Neural cell (in vitro differentiated cells): ENCODE data around the gene SLC17A7. TPM values are rescaled to one million over a fixed set of nuclear protein-coding genes. Genes with fewer than 3 reads are reported as not detected.

Experiments
- H2AFZ ChIP-seq: fragments of 200-600, 300-800 bp; sonication (generic), shearing (Covaris generic); 2 replicates; pipeline ENCODE4 v1.6.0; 2014; ENCODE audit warnings: low read depth, mild to moderate bottlenecking, antibody characterized with exemption, low read length, moderate library complexity
- H3F3A ChIP-seq: fragments of 200-600 bp; shearing (Covaris generic); 2 replicates; pipeline ENCODE4 v1.6.1; 2016; ENCODE audit warnings: mild to moderate bottlenecking, moderate library complexity, mixed read lengths, antibody characterized with exemption, low read length; ENCODE audit not compliant: insufficient read depth, poor library complexity, severe bottlenecking
- H3K27ac ChIP-seq: fragments of 200-600, 300-800 bp; sonication (generic), shearing (Covaris generic); 2 replicates; pipeline ENCODE4 v1.5.1; 2014; ENCODE audit warnings: mild to moderate bottlenecking, low read length, moderate library complexity
- H3K27me3 ChIP-seq: fragments of 300-800, 200-600 bp; sonication (generic), shearing (Covaris generic); 2 replicates; pipeline ENCODE4 v1.6.0; 2014; ENCODE audit warnings: mild to moderate bottlenecking, low read depth, low read length, moderate library complexity; ENCODE audit not compliant: insufficient read depth
- H3K36me3 ChIP-seq: fragments of 300-800, 200-600 bp; sonication (generic), shearing (Covaris generic); 2 replicates; pipeline ENCODE4 v1.5.1; 2014; ENCODE audit warnings: mild to moderate bottlenecking, antibody characterized with exemption, low read length, moderate library complexity; ENCODE audit not compliant: insufficient read depth
- H3K4me2 ChIP-seq: fragments of 300-800, 200-600 bp; sonication (generic), shearing (Covaris generic); 2 replicates; pipeline ENCODE4 v1.6.0; 2014; ENCODE audit warnings: mild to moderate bottlenecking, low read length
- H3K4me3 ChIP-seq: fragments of 300-800, 200-600 bp; sonication (generic), shearing (Covaris generic); 2 replicates; pipeline ENCODE4 v1.5.1; 2014; ENCODE audit warnings: mild to moderate bottlenecking, low read length, moderate library complexity
- H3K79me2 ChIP-seq: fragments of 200-600 bp; shearing (Covaris generic); replicated peaks from 2 replicates; pipeline ENCODE4 v1.6.0; 2014; ENCODE audit warnings: mild to moderate bottlenecking, low read length, moderate library complexity; ENCODE audit not compliant: insufficient read depth
- H3K9ac ChIP-seq: fragments of 300-800, 200-600 bp; sonication (generic), shearing (Covaris generic); 2 replicates; pipeline ENCODE4 v1.6.1; 2016; ENCODE audit warnings: mild to moderate bottlenecking, low read length, mixed read lengths
- H3K9me2 ChIP-seq: fragments of 200-600 bp; shearing (Covaris generic); 2 replicates; pipeline ENCODE4 v1.6.1; 2016; ENCODE audit warnings: mild to moderate bottlenecking, low read length, mixed read lengths; ENCODE audit not compliant: insufficient read depth
- H3K9me3 ChIP-seq: fragments of 200-600, 300-800 bp; sonication (generic), shearing (Covaris generic); 2 replicates; pipeline ENCODE4 v1.6.1; 2016; ENCODE audit warnings: mild to moderate bottlenecking, mixed run types, low read length, moderate library complexity, mixed read lengths
- H4K20me1 ChIP-seq: fragments of 200-600 bp; shearing (Covaris generic); 2 replicates; pipeline ENCODE4 v1.6.1; 2016; ENCODE audit warnings: mild to moderate bottlenecking, mixed run types; ENCODE audit not compliant: insufficient read depth
- EP300 ChIP-seq: fragments of 450-650 bp; conservative IDR thresholded peaks from 2 replicates; pipeline ENCODE4 v1.6.1; 2014; ENCODE audit warnings: antibody characterized with exemption, mild to moderate bottlenecking, moderate library complexity; ENCODE audit not compliant: poor library complexity, severe bottlenecking
- EZH2 ChIP-seq: fragments of 200-600, 300-800 bp; shearing (Covaris generic), sonication (generic); IDR thresholded peaks from 2 replicates; pipeline ENCODE4 v1.6.1; 2014; ENCODE audit warnings: antibody characterized with exemption, low read length, borderline replicate concordance, mild to moderate bottlenecking; ENCODE audit not compliant: insufficient read depth, poor library complexity, severe bottlenecking
- MXI1 ChIP-seq: fragments of 450-650 bp; conservative IDR thresholded peaks from 2 replicates; pipeline ENCODE4 v1.6.1; 2014; ENCODE audit warnings: antibody characterized with exemption, mild to moderate bottlenecking; ENCODE audit not compliant: poor library complexity, severe bottlenecking
- POLR2AphosphoS5 ChIP-seq: IDR thresholded peaks from 2 replicates; pipeline ENCODE4 v1.6.1; 2012
- RAD21 ChIP-seq: fragments of 450-650 bp; conservative IDR thresholded peaks from 2 replicates; pipeline ENCODE4 v1.6.1; 2014; ENCODE audit warnings: antibody characterized with exemption, mild to moderate bottlenecking, moderate library complexity
- SMC3 ChIP-seq: fragments of 450-650 bp; conservative IDR thresholded peaks from 2 replicates; pipeline ENCODE4 v1.6.1; 2014; ENCODE audit warnings: antibody characterized with exemption, mild to moderate bottlenecking, moderate library complexity; ENCODE audit not compliant: poor library complexity
- TAF1 ChIP-seq: IDR thresholded peaks from 2 replicates; pipeline ENCODE4 v1.6.1; 2012; ENCODE audit warnings: low read depth
- polyA plus RNA-seq: library from polyadenylated mRNA; depleted of rRNA; stranded (reverse); fragments of >200 nt; gene quantifications from 2 replicates; pipeline ENCODE4 v1.2.3, GENCODE V29; 2014
- TF ChIP-seq, protein P1 (sequence below): fragments of 450-650 bp; IDR thresholded peaks from 2 replicates; pipeline ENCODE4 v1.5.1; 2014; ENCODE audit warnings: antibody characterized with exemption, mild to moderate bottlenecking, moderate library complexity; ENCODE audit not compliant: poor library complexity, severe bottlenecking
- TF ChIP-seq, protein P2 (sequence below): IDR thresholded peaks from 2 replicates; pipeline ENCODE4 v1.6.1; 2012; ENCODE audit warnings: borderline replicate concordance

SLC17A7 gene
- polyA plus RNA-seq, 1 donor from 2014 or later, result 0.07 TPM

DNA sequence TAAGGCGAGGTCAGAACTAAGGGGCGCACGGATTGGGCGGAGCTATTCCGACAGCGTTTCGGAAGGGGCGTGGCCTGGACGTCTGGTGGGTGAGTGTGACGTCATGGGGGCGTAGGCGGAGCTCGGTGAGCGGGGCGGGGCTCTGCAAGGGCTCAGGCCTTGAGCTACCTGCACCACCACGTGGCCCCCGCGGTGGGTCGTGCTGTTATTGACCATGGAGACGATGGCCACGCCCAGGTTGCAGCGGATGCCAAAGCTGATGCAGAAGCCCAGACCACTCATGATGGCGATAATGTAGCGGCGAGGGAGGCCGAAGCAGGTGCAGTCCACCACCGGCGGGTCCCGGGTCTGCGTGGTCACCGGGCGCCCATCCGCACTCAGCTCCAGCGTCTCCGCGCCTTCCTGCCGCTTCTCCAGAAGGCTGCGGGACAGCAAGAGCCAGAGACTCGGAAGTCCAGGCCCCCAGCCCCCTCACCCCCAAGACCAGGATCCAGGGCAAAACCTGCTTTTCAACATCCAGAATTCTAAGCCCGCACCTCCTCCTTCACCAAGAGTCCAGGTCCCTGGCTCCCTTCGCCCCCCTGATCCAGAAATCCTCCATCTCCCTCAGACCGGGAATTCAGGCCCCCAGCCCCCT, 4.8 kb downstream of the SLC17A7 start:
- TF ChIP-seq EZH2 (no peak), TAF1 (no peak), SMC3 (no peak), EP300 (no peak), RAD21 (no peak), MXI1 (no peak), POLR2AphosphoS5 (no peak)
- TF ChIP-seq, protein P1, sequence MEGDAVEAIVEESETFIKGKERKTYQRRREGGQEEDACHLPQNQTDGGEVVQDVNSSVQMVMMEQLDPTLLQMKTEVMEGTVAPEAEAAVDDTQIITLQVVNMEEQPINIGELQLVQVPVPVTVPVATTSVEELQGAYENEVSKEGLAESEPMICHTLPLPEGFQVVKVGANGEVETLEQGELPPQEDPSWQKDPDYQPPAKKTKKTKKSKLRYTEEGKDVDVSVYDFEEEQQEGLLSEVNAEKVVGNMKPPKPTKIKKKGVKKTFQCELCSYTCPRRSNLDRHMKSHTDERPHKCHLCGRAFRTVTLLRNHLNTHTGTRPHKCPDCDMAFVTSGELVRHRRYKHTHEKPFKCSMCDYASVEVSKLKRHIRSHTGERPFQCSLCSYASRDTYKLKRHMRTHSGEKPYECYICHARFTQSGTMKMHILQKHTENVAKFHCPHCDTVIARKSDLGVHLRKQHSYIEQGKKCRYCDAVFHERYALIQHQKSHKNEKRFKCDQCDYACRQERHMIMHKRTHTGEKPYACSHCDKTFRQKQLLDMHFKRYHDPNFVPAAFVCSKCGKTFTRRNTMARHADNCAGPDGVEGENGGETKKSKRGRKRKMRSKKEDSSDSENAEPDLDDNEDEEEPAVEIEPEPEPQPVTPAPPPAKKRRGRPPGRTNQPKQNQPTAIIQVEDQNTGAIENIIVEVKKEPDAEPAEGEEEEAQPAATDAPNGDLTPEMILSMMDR, result no peak
- TF ChIP-seq, protein P2, sequence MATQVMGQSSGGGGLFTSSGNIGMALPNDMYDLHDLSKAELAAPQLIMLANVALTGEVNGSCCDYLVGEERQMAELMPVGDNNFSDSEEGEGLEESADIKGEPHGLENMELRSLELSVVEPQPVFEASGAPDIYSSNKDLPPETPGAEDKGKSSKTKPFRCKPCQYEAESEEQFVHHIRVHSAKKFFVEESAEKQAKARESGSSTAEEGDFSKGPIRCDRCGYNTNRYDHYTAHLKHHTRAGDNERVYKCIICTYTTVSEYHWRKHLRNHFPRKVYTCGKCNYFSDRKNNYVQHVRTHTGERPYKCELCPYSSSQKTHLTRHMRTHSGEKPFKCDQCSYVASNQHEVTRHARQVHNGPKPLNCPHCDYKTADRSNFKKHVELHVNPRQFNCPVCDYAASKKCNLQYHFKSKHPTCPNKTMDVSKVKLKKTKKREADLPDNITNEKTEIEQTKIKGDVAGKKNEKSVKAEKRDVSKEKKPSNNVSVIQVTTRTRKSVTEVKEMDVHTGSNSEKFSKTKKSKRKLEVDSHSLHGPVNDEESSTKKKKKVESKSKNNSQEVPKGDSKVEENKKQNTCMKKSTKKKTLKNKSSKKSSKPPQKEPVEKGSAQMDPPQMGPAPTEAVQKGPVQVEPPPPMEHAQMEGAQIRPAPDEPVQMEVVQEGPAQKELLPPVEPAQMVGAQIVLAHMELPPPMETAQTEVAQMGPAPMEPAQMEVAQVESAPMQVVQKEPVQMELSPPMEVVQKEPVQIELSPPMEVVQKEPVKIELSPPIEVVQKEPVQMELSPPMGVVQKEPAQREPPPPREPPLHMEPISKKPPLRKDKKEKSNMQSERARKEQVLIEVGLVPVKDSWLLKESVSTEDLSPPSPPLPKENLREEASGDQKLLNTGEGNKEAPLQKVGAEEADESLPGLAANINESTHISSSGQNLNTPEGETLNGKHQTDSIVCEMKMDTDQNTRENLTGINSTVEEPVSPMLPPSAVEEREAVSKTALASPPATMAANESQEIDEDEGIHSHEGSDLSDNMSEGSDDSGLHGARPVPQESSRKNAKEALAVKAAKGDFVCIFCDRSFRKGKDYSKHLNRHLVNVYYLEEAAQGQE, result no peak
- Histone ChIP-seq H3K36me3 (no peaks in the 10 kb centered on the region), H3K4me3 (no peak overlapping the region), H2AFZ (no peak overlapping the region), H3K79me2 (no peaks in the 10 kb centered on the region), H3K9ac (no peak overlapping the region), H3K9me2 (no peaks in the 10 kb centered on the region), H3K4me2 (no peak overlapping the region), H3F3A (no peaks in the 10 kb centered on the region), H3K27me3 (peaks cover 76% of the 10 kb centered on the region), H4K20me1 (no peaks in the 10 kb centered on the region), H3K27ac (no peak overlapping the region), H3K9me3 (peaks cover 8% of the 10 kb centered on the region)

DNA sequence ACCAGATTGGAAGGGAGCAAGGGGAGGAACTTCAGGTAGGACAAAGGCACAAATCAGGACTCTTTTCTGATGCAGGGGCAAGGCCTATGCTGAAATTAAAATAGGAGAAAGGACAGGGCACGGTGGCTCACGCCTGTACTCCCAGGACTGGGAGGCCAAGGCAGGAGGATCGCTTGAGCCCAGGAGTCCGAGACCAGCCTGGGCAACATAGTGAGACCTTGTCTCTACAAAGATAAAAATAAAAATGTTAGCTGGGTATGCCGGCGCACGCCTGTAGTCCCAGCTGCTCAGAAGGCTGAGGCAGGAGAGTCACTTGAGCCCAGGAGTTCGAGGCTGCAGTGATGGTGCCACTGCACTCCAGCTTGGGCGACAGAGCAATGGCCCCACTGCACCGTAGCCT, 5.7 kb downstream of the SLC17A7 start:
- H3K4me3 ChIP-seq, result no peak overlapping the region
- no peak overlapping the region for H2AFZ ChIP-seq
- H3K27me3 ChIP-seq, result peaks cover 69% of the 10 kb centered on the region
- no peaks in the 10 kb centered on the region for H3K36me3 ChIP-seq
- no peaks in the 10 kb centered on the region for H4K20me1 ChIP-seq
- H3K9me2 ChIP-seq, result no peaks in the 10 kb centered on the region
- no peak overlapping the region for H3K9ac ChIP-seq
- H3K27ac ChIP-seq, result no peak overlapping the region
- no peak for TF ChIP-seq EZH2
- no peak for TF ChIP-seq MXI1
- TF ChIP-seq, protein P1, result no peak
- no peak for TF ChIP-seq EP300
- TF ChIP-seq, protein P2, result no peak
- no peak for TF ChIP-seq POLR2AphosphoS5
- no peak for TF ChIP-seq SMC3
- TF ChIP-seq RAD21, result no peak
- TF ChIP-seq TAF1, result no peak
- peaks cover 8% of the 10 kb centered on the region for H3K9me3 ChIP-seq
- H3F3A ChIP-seq, result no peaks in the 10 kb centered on the region
- no peaks in the 10 kb centered on the region for H3K79me2 ChIP-seq
- no peak overlapping the region for H3K4me2 ChIP-seq
